NOMO-1 treated with DMSO at 0.1 percent for 48 hours (cell line): ENCODE results near the gene HTR7.

ENCODE experiments used
- DNase-seq: peaks from one replicate; lab custom pipeline; 2025; ENCODE audit not compliant: unreplicated experiment; lab: John Stamatoyannopoulos, UW

Gene HTR7

DNA sequence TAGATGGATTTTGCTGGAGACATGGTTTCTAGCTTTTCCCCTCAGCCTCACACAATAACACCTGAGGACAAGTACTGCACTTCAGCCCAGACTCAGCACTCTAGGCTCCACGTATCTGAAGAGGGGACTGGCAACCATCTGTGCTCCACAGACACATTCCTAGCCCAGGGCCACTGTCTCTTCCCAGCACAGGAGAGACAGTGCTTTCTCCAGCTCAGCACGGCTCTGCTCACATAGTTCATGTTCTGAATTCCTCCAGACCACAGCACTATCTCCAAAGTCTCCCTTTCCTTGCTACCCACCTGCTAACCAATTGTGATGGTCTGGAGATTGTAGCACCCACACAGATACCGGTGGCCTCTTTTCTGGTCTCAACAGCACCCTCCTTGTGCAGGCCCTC, 114.5 kb downstream of the HTR7 start:
- no peak for DNase-seq

- DNase-seq = no peak
These were observed 115.8 kb downstream of the HTR7 start for GRCh38 chr10:90741926-90742565.

DNA sequence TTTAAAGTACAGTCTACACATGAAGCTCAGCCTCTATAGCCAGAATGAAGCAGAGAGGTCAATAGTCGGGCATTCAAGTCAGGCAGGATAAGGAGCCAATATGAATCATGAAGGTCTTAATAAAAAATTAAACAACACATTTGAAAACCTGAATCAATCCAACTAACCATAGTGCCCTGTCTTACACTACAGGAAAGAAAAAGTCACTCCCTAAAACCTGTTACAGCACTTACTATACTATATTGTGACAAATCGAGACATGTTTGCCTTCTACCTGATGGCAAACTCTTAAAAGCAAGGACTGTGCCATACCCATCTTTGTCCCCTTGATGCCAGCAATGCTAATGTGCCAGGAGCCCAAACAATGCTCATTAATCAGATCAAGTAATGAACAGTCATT, 117.6 kb downstream of the HTR7 start:
- no peak for DNase-seq

DNA sequence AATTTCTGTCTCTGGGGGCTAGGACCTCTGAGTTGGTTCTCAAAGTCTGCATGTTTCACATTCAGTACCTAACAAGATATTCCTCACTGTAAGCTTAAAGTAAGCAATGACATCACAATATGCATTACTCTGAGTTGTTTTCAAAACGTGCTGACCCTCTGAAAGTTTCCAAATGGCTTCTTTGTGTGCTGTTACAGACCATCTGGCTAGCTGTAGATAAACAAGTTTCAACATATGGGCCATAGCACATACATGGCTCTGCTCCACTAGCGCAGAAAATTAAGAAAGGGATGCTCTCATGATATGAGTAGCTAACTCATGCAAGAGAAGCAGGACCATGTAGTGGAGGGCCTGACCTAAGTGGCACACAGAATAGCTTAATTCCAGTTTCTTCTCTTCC, 119.0 kb downstream of the HTR7 start:
- no peak for DNase-seq

GRCh38 chr10:90734415-90734814, 123.4 kb downstream of the HTR7 start:
- DNase-seq = no peak

- DNase-seq = no peak
These were observed 125.3 kb downstream of the HTR7 start for GRCh38 chr10:90732581-90732980.

DNA sequence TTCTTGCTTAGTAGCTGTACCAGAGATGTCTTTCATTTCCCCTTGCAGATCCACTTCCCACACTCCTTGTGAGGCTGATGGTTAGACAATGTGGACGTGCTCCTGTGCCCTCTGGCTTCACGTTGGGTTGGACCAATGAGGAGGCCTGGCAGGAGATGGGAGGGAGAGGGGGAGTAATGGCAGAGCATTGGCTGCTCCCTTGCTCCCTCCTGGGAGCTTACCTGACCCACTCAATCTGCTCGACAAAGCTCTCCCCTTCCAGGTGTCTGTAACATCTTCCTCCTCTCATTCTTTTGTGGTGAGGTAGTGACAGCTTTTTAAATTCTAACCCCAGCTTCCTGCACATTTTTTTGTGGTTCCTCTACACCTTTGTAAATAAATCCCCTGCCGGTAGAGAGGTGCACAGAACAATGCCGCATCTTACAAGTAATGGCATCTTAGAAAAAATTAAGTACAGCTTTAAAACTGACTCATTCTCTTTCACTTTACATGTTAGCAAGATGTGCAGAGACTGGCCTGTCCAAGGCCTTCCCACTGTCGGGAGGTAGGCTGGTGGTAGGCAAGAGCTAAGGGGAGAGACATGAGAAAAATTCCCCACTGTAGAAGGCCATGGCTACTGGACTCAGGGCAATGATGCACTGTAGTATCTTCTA, 134.3 kb downstream of the HTR7 start:
- DNase-seq = no peak

DNA sequence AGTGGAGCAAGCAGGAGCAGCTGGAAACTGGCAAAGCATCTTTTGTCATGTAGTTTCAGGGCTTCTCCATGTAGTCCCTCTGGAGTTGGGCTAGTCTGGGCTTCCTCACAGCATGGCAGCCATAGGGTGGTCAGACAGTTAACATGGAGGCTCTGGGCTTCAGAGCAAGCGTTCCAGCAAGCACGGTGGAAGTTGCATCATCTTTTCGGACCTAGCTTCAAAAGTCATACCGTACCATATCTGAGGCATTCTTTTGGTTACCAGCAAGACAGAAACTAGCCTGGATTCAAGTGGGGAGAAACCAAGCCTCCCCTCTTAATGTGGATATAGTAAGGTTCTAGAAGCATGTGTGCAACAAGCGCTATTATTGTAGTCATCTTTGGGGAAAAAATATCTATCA, 135.0 kb downstream of the HTR7 start:
- DNase-seq = no peak

GRCh38 chr10:90718182-90718581, 139.7 kb downstream of the HTR7 start:
- no peak for DNase-seq

DNA sequence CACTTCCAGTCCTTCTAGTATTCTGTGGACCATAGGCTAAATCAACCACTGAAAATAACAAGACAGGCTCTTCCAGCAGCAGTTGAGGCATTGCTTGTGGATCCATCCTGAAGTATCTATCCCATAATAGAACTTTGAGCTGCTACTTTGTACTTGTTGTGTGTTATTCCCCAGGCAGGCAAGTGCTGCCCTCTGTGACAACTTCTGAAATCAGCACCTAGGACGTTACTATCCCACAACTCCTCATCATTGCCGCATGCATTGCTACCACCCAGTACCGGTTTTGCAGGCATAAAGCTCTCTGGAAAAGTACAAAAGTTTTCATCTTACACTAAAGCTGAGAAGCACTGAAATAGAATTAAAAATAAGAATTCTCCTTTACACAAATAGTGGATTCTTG, 145.3 kb downstream of the HTR7 start:
- DNase-seq = no peak

DNA sequence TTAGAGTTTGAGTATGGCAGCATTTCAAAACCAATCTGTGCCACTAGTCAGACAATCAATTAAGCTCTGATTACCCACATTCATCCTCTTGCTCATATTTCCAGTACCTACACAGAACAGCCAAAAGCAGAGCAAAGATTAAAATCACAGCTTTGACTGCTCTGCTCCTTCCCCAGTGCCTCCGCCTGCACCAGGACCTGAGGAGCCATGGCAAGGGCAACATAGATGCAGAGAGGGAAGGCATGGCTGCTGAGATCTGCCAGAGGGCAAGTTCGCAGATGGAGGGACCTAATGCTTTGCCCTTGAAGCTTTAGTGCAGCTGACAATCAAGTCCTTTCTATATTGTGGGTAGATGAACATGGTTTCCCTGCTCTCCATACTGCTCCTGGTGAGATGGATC, 148.1 kb downstream of the HTR7 start:
- no peak for DNase-seq

GRCh38 chr10:90707657-90708056, 150.2 kb downstream of the HTR7 start:
- DNase-seq = no peak

- no peak for DNase-seq
These were observed 156.4 kb downstream of the HTR7 start for GRCh38 chr10:90701428-90701827.

DNA sequence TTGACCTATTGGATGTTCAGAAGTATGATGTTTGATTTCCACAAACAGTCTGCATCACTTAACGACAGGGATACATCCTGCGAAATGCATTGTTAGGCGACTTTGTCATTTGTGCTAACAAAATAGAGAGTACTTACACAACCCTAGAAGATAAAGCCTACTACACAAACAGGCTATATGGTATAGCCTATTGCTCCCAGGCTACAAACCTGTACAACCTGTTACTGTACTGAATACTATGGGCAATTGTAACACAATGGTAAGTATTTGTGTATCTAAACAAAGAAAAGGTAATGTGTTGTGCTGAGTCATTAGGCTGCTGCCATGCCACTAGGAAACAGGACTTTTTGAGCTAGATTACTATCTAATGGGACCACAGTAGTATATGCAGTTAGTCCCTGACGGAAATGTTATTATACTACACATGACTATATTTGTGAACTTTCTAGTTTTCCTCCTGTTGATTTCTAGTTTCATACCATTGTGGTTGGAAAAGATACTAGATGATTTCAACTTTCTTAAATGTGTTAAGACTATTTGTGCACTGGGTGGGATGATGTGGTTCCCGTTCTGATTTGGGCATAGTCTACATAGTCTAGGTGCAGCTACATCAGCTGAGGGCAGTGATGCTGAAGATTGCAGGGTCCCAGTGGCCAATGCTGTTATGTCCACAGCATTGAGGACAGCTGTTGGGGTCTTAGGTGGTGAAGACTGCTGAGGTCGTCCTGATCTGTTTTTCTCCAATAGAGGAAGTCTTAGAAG, 161.7 kb downstream of the HTR7 start:
- no peak for DNase-seq
